Activated CD4-positive, alpha-beta T cell treated with anti-CD3 and anti-CD28 coated beads for 1 hour (primary cell): ENCODE data around the gene CDH13.

Source experiments
- DNase-seq: peaks from one replicate; pipeline ENCODE4 v3.0.0-alpha.2; 2020

The CDH13 gene

GRCh38 chr16:83136924-83137323 is 510.2 kb downstream of the CDH13 start:
- DNase-seq, result no peak

- no peak for DNase-seq
Measured at GRCh38 chr16:83137326-83137781, 510.6 kb downstream of the CDH13 start.

DNA sequence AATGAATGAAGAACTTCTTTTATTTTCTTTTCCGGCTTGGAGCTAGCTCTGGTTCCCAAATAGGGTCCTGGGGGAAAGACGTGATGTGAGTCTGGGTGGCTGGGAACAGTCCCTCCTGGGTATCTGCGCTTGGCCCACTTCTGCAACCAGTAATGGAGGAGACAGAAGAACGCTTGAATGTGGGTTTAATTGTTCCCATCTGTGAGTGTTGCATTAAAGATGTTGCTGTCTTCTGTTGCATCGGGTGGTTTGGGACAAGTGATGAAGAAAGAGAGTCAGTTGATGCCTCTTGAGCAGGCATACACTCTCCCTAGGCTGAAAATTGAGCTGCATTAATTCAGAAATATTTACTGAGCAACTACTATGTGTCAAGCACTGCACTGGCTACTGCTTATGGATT is 511.1 kb downstream of the CDH13 start:
- no peak for DNase-seq

GRCh38 chr16:83138512-83138911 is 511.7 kb downstream of the CDH13 start:
- no peak for DNase-seq

- DNase-seq, result no peak
Measured at GRCh38 chr16:83138976-83139690, 512.4 kb downstream of the CDH13 start.

GRCh38 chr16:83143788-83144187 is 517.0 kb downstream of the CDH13 start:
- no peak for DNase-seq

- no peak for DNase-seq
Measured at GRCh38 chr16:83145297-83145696, 518.5 kb downstream of the CDH13 start.

DNA sequence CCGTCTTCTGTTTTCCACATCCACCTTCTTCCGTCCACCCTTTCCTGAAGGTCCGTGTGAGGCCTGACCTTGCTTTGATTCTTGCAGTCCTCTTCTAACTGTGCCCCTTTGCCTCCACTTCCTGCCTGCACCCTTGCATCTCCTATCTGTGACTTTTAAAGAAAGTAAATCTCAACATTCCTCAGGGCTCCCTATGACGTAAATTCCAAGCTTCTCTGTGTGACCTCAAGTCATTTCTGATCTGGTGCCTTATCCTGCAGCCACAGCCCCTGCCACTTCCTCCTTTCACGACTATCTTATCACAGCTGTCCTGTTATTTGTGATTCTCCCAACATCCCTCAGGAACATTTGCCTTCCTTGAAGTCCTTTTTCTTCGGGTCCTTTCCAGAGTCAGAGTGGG is 520.5 kb downstream of the CDH13 start:
- no peak for DNase-seq

GRCh38 chr16:83158320-83158957 is 531.7 kb downstream of the CDH13 start:
- DNase-seq, result no peak

- no peak for DNase-seq
Measured at GRCh38 chr16:83159049-83159448, 532.3 kb downstream of the CDH13 start.

DNA sequence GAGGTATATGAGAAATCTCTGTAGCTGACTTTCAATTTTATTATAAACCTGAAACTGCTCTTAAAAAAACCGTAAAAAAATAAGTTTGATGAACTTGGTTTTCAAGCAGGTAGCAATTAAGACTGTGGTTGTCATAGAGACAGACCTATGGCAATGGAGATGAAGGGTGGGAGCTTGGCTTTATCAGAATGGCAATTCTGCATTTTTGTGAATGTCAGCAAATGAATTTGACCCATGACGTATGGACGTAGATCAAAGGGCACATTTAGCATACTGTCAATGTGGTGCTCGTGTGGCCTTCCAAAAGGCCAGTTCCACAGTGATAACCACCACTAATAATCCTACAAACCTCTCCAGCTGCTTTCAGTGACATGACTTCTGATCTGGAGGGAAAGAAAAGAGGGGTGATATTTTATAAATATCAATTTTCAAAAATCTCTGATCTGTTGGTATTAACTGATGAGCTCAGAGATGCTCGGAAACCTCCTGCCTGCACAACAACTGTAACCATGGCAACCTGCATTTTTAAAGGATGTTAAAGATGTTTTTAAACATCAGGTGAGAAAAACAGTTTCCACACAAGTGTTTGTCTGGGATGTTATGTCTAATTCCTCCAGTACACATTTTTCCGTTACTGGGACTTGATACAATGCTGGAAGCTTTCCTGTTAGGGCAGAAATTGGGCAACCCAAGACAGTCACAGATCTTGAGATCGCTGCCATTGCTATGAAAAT is 533.7 kb downstream of the CDH13 start:
- no peak for DNase-seq

DNA sequence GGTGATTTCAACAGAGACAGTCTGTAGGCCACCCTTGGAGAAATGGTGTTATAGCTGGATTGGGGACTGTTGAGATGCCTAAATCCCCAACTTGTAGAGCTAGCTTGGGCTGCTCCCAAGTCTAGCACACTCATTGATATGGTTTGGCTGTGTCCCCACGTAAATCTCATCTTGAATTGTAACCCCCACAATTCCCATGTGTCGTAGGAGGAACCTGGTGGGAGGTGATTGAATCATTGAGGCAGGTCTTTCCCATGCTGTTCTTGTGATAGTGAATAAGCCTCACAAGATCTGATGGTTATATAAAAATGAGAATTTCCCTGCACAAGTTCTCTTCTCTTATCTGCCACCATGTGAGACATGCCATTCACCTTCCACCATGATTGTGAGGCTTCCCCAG is 536.0 kb downstream of the CDH13 start:
- no peak for DNase-seq

- no peak for DNase-seq
Measured at GRCh38 chr16:83164816-83165215, 538.0 kb downstream of the CDH13 start.

DNA sequence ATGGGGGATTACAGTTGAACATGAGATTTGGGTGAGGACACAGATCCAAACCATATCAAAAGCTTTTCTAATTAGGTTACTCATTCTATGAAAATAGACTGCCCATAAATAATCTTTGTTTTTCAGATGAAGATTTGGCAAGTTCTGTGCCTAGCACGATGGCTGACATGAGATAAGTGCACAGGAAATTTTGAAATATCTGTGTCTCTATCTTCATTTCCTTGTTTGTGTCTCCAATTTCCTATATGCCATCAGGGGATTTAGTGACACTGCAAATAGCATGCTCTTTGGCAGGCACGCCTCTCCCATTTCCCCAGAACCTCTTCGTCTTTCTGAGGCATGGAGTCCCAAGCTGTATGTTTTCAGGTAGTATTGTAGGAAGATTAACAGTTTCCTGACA is 544.6 kb downstream of the CDH13 start:
- no peak for DNase-seq

GRCh38 chr16:83174671-83175070 is 547.9 kb downstream of the CDH13 start:
- DNase-seq, result no peak

DNA sequence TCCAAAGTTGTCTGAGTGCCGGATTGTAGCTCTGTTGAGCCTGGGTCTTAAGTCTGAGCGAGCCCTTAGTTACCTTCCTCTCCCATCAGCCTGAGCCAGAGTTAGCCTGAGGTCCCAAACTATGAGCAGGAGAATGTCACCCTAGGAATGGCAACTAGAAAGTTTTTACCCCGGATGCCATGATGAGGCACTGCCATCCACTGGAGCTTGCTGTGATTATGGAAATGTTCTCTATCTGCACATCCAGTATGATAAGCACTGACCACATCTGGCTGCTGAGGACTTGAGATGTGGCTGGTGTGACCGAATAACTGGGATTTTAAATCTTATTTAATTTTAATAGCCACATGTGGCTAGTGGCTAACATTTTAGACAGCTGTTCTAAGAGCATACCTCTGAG is 550.0 kb downstream of the CDH13 start:
- no peak for DNase-seq

DNA sequence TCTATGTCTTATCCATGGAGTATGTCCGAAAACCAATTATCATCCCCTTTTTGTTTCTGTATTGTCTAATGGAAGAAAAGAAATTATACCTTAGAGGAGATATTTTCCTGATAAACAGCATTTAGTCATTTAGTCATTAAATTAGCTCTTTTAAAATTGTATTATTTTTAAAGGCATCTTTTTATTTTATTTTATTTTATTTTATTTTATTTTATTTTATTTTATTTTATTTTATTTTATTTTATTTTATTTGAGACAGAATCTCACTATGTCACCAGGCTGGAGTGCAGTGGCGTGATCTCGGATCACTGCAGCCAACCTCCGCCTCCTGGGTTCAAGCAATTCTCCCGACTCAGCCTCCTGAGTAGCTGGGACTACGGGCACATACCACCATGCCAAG is 559.1 kb downstream of the CDH13 start:
- no peak for DNase-seq

DNA sequence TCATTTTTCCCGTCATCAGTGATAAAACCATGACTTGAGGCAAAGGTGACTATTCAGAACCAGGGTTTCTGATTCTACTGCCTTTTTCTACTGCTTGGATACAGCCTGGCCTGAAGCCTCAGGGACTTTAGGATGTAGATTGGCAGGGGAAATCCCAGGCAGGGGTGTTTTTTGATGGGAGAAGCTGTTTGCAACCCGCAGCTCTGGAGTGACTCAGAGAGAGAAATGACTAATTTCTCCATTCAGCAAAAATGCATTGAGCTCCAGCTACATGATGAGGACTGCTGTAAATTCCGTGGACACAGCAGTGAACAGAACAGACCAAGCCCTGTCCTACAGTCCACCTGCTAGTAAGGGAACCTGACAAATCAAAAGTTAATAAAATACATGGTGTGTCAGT is 560.6 kb downstream of the CDH13 start:
- DNase-seq, result no peak

- DNase-seq, result no peak
Measured at GRCh38 chr16:83196796-83197195, 570.0 kb downstream of the CDH13 start.

GRCh38 chr16:83197450-83197849 is 570.7 kb downstream of the CDH13 start:
- DNase-seq, result no peak

GRCh38 chr16:83198977-83199376 is 572.2 kb downstream of the CDH13 start:
- no peak for DNase-seq

DNA sequence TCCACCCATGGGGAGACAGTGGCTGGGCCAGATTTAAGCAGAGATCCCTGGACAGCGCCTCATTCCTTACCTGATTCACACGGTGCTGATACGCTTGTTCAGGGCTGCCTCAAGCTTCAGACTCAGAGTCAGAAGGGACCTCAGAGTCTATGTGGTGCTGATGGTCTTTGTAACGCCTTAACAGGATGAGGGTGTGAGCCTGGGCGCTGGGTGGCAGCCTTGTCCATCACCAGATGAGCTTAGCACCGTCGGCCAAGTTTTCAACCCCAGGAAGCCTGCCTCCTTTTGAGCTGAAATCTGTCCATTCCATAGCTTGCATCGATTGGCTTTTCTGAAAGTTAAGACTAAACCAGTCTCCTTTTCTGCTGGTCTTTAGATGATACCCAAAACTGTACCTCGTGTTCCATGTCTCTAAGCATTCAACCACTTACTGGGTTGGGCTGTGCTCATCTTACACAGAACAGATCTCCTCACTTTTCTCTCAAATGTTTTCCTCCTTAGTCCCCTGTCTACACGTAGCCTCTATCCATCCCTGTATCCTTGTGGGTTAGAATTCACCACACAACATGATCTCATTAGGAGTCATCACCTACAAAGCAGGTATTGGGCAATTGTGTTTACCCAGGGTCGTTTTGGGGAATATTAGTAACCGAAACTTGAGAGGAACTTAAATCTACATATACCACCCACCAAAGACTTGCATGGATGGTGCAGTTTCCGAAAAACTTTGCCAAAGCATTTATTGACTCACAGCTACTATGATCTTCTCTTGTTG is 573.4 kb downstream of the CDH13 start:
- DNase-seq, result no peak

DNA sequence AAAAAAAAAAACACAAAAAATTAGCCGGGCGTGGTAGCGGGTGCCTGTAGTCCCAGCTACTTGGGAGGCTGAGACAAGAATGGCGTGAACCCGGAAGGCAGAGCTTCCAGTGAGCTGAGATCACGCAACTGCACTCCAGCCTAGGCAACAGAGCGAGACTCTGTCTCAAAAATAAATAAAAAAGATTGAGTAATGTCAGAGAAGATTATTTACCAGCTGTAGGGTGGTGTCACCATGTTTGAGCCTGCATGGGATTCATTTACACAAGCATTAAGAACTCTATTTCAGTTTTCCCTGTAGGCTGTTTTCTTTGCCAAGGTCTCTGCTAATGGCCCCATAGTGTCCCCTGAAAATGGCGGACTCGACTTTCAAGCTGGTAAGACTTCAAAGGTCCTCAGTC is 575.0 kb downstream of the CDH13 start:
- no peak for DNase-seq
